ENCODE data around the gene TOR1A. TPM values are rescaled to one million over a fixed set of nuclear protein-coding genes. Genes with fewer than 3 reads are reported as not detected.

The TOR1A gene, protein sequence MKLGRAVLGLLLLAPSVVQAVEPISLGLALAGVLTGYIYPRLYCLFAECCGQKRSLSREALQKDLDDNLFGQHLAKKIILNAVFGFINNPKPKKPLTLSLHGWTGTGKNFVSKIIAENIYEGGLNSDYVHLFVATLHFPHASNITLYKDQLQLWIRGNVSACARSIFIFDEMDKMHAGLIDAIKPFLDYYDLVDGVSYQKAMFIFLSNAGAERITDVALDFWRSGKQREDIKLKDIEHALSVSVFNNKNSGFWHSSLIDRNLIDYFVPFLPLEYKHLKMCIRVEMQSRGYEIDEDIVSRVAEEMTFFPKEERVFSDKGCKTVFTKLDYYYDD
- total RNA-seq, result 54.6 and 55.1 TPM in 2 replicates

DNA sequence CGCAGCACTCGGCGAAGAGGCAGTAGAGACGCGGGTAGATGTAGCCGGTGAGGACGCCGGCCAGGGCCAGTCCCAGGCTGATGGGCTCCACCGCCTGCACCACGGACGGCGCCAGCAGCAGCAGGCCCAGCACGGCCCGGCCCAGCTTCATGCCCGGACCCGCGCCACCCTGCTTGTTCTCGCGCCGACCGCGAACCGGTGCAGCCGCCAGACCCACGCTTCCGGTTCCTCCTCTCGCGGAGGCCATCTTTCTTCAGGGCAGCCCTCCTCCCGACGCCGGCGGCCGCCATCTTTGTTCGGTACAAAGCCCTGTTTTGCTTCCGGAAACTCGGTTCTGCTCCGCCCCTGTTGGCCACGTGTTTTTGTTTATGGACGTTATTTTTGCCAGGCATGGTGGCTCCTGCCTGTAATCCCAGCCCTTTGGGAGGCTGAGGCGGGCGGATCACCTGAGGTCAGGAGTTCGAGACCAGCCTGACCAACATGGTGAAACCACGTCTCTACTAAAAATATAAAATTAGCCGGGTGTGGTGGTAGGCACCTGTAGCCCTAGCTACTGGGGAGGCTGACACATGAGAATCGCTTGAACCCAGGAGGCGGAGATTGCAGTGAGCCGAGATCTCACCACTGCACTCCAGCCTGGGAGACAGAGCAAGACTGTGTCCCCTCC is at the start of gene TOR1A:
Gene TOR1A, minus strand, starts transcription at position 202 of the 667 bp plus-strand sequence. Its CDS starts 51 bp downstream, at position 151.
- intact Hi-C loops (cut with micrococcal nuclease), result loop anchor here (1.0 to 5.0 kb wide), 4 partner anchors 11 to 61 kb away; partner anchors contain the start of genes C9orf78, TOR1B and USP20

DNA sequence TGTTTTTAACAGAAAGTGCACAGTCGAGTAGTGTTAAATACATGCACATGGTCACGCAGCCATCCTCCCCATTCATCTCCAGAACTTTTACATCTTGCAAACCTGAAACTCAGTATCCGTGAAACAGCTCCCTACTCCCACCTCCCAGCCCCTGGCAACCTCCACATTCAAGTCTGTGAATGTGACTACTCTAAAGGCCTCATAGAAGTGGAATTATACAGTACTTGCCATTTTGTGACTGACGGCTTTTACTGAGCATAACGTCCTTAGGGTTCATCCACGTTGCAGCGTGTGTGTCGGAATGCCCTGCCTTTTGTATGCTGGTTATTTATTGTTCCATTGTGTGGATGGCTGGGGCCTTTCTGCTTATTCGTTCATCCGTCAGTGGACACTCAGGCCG is 47.1 kb upstream of the TOR1A start:
- intact Hi-C loops (cut with micrococcal nuclease), result no loop called here

DNA sequence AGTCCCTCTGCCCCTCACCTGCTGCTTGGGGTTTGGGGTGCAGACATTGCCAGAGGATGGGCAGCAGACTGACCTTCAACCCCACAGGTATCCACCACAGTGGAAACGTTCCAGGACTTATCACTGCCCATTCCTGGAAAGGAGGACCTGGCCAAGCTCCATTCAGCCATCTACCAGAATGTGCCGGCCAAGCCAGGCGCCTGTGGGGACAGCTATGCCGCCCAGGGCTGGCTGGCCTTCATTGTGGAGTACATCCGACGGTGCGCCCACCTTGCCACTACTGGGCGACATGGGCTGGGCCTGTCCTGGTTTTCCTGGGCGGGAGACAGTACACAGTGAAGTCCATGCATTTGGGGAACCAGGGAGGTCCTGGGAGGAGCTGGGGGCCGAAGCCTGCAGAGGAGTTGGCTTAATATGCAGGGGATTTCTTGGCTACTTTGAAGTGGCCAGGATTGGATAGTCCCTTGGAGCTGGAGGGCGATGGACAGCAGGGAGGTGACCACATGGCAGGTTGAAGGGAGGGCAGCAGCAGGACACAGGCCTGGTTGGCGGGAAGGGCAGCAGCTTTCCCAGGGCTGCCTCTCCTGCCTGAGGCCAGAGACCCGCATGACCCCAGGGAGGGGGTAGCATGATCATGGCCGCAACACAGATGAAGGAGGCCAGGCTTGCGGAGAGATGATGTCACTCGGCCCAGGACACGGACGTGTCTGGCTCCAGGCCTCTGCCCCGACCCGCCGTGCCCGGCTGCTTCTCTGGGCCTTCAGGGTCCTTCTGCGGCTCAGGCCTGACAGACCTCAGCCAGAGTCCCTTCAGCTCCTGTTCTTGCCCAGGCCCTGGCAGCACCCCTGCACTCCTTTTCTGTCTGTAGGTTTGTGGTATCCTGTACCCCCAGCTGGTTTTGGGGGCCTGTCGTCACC is 45.9 kb upstream of the TOR1A start:
- intact Hi-C loops (cut with micrococcal nuclease), result loop anchor here (1.0 to 5.0 kb wide), 3 partner anchors 14 to 48 kb away; partner anchors contain the start of genes C9orf78, TOR1A and USP20

DNA sequence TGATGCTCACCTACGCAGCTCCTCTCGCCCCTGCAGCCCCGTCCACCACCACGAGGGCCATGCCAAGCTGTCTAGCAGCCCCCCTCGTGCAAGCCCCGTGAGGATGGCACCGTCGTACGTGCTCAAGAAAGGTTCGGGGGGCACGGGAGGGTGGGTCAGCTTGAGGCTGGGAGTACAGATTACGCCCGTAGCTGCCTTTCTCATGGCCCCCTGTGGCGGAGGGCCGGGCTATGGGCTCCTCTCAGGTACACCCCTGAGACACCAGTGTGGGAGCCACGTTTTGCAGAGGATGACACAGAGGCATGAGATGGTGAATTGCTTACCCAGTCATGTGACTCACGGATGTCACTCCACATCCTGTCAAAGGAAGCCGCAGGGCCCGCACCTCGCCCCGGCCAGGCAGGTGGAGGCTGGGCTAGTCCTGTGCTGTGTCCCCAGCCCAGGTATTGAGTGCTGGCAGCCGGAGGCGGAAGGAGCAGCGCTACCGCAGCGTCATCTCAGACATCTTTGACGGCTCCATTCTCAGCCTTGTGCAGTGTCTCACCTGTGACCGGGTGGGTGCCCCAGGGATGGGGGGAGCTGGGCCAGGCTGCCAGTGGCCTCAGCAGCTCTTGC is 45.0 kb upstream of the TOR1A start:
- intact Hi-C loops (cut with micrococcal nuclease), result loop anchor here (1.0 to 5.0 kb wide), 3 partner anchors 15 to 47 kb away; partner anchors contain the start of genes C9orf78, TOR1A and USP20

DNA sequence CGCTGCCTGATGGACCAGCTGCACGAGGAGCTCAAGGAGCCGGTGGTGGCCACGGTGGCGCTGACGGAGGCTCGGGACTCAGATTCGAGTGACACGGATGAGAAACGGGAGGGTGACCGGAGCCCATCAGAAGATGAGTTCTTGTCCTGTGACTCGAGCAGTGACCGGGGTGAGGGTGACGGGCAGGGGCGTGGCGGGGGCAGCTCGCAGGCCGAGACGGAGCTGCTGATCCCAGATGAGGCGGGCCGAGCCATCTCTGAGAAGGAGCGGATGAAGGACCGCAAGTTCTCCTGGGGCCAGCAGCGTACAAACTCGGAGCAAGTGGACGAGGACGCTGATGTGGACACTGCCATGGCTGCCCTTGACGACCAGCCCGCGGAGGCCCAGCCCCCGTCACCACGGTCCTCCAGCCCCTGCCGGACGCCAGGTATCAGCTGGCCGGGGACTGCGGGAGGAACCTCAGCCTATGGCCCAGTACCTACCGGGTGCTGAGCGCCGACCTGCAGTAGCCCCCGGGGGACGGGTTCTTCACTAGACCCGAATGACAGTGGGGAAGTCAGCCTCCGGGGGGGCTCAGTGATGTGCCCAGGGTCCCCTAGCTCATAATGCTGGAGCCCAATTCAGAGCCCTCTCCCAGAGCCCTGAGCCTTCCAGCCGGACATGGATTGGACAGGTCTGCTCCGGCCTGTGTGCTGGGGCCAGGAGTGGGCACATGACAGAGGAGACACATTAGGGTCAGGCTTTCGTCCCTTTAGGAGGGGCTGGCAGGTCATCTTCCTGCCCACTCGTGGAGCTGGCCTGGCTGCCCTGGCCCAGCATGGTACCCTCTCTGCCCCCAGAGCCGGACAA is 44.3 kb upstream of the TOR1A start:
- intact Hi-C loops (cut with micrococcal nuclease), result loop anchor here (5.0 kb wide), 1 partner anchor 46 kb away; the partner anchor contains the start of gene TOR1A

DNA sequence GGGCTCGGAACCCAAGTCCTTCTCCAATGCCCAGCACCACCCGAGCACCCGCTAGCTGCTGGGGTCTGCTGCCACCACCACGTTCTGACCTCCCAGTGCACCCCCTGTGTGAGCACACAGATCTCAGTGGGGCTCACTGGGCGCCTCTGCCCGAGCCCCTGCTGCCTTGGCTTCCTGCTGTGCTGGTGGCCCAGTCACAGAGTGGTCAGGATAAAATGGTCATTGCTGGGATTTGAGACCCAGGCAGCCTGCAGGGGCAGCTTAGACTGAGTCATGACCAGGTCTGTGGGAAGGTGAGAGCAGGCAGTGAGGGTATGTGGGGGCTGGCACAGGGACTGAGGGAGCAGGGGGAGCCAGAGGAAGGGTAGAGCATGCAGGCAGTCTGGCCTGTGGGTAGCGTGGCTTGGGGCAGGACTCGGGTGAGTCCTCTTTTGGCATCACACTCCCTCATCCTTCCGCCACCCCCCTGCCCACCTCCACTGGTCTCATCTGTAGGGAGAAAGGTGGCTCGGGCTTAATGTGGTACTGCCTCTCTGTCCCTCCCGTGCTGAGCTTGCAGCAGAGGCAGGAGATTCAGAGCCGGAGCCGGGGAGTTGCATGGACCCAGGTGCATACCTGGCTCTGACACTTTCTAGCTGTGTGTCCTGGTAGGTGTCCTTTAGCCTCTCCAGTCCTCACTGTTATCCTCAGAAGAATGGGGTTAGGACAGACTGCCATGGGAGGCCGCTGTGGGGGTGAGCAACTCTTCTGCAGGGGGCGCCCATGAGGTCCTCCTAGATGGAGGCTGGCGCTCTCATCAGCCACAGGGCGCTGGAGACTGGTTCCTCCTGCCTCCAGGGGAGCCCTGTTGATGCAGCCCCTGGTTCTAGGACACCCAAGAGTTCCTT is 43.4 kb upstream of the TOR1A start:
- intact Hi-C loops (cut with micrococcal nuclease), result loop anchor here (5.0 kb wide), 1 partner anchor 45 kb away; the partner anchor contains the start of gene TOR1A

DNA sequence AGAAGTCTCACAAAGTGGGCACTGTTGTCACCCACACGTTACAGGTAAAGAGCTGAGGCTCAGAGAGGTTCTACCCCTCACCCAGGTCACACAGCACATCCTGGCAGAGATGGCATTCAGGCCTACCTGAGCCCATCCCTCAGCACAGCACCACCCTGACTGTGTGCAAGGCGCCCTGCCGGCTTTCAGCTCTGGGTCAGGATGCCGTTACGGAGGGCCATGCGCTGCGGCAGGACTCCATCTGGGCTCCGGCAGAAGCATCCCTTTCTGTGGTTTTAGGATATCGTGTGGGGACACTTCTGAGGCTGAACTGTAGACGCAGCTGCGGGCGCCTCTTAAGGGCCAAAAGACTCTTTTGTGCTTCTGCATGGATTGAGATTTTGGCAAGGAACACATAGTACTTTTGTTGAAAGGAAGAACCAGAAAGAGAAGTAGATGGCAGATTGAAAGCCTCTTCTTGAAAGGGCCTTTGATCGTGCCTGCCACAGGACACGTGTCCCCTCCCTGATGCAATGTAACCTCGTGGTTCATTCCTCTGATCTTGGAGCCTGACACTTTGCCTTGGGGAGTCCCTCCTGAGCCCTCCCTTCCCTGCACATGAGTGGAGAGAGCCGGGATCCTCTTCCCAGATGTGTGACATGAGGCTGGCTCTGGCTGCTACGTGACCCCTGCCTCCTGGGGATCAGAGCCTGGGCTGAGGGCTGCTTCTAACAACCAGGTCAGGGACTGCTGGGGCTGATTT is 42.6 kb upstream of the TOR1A start:
- intact Hi-C loops (cut with micrococcal nuclease), result loop anchor here (5.0 kb wide), 1 partner anchor 44 kb away; the partner anchor contains the start of gene TOR1A

DNA sequence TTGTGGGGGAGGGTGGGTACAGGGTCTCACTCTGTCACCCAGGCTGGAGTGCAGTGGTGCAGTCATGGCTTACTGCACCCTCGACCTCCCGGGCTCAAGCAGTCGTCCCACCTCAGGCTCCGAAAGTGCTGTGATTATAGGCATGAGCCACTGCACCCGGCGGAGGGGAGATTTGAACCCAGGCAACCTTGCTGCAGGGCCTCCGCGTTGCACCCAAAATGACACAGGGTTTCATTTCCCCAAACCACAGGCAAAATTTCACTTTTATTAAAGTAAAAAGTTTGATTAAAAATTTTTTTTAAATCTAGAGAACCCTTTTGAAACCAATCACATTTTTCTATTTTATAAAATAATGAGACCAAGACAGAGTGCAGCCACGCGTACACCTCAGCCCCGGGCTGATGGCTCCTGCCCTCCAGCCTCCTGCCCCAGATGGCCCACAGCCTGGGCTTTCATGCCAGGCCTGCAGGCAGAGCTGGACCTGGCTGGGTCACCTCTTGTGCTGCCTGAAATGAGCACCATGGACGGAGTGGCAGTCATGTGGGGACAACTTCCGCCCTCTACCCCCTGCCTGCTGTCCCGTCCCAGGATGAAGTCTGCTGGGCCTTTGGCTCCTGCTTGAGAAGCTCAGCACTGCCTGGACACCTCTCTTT is 41.9 kb upstream of the TOR1A start:
- intact Hi-C loops (cut with micrococcal nuclease), result loop anchor here (5.0 kb wide), 1 partner anchor 43 kb away; the partner anchor contains the start of gene TOR1A

DNA sequence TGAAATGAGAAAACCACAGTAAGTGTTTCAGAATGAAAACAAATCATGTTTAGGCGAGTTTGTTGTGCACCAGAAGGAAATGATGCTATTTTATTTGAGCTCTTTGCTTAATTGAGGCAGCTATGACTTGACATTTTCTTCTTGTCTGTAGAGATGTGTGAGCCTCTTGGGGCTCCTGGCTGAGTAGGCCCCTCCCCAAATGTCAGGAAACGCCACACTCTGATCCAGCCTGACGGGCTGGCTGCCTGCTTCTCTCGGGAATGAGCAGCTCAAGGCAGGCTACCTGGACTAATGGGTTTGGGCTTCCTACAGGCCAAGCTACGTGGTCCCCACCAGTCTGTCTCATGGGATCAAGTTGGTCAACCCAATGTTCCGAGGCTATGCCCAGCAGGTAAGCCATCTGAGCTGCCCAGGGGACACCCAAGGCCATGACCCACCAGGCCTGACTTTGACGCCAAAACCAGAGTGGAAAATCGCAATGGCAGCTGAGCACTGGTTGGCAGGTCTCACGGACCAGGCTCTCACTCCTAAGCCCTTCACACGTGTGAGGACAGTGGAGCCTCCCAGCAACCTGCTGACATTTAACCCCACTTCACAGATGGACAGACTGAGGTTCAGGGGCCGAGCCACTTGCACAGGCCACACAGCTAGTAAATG is 41.2 kb upstream of the TOR1A start:
- intact Hi-C loops (cut with micrococcal nuclease), result loop anchor here (5.0 kb wide), 1 partner anchor 43 kb away; the partner anchor contains the start of gene TOR1A

DNA sequence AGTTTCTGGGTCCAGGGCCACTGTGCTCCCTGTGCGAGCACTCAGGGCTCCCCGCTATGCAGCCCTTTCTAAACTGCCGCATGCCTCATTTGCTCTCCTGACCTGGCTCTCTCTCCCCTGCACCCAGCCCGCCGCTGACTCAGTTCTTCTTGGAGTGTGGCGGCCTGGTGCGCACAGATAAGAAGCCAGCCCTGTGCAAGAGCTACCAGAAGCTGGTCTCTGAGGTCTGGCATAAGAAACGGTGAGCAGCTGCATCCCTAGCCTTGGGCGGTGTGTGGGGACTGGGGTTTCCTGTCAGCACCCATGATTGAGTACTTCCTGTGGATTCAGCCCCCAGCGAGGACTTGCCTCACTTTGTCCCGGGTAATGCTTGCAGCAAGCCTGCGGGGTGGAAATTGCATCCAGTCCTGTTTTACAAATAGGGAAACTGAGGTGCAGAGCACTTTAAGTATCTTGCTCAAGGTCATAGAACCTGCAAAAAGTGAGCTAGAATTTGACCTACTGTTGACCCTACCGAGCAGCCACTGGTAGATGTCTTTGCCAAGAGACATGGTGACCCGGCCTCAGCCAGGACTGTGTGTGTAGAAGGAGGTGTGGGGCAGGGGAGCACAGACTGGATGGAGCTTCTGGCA is 39.2 kb upstream of the TOR1A start:
- intact Hi-C loops (cut with micrococcal nuclease), result loop anchor here (2.0 kb wide), 1 partner anchor 28 kb away; the partner anchor contains the start of genes C9orf78 and USP20

DNA sequence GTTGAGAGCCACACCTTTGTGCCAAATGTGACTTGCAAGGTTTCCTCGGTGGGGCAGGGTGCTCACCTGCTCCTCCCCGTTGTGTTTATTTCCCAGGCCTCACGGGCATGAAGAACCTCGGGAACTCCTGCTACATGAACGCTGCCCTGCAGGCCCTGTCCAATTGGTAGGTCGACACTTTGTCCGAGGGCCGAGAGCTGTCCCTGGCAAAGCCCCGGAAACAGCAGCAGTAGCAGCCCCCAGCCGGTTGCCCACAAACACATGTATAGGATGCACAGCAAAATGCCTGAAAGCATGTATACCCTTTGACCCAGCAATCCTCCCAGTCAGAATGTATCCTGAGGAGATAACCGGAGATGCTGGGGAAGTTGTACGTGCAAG is 37.5 kb upstream of the TOR1A start:
- intact Hi-C loops (cut with micrococcal nuclease), result no loop called here

DNA sequence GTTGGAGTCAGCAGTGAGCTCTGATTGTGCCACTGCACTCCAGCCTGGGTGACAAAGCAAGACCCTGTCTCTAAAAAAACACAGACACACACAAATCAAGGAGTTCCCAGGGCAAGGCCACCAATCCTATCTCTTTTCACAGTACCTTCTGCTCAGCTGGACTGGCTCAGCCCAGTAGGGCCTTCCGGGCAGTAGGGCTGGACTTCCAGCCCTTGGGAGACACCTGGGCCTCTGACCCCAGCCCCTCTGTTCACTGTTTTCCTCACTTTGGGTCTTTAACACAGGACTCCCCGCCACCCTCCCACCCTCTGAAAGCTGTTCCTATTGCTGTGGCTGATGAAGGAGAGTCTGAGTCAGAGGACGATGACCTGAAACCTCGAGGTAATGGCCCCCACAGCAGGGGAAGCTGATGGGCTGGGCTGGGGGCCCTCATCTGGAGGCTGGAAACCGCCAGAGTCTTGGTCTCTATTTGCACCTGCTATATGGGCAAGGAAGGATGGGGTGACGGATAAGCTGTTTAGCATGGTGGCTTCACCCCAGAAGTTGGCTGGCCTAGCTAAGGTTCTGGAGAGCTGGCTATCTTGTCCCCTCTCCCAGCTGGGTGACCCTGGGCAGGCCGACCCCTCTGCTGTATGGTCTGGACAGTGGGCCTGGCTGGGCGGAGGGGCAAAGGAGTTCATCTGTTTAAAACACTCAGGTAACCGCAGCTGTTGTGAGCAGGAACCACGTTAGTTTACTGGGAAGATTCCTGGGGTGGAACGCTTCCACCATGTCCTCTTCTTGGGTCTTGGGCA is 36.9 kb upstream of the TOR1A start:
- intact Hi-C loops (cut with micrococcal nuclease), result no loop called here

DNA sequence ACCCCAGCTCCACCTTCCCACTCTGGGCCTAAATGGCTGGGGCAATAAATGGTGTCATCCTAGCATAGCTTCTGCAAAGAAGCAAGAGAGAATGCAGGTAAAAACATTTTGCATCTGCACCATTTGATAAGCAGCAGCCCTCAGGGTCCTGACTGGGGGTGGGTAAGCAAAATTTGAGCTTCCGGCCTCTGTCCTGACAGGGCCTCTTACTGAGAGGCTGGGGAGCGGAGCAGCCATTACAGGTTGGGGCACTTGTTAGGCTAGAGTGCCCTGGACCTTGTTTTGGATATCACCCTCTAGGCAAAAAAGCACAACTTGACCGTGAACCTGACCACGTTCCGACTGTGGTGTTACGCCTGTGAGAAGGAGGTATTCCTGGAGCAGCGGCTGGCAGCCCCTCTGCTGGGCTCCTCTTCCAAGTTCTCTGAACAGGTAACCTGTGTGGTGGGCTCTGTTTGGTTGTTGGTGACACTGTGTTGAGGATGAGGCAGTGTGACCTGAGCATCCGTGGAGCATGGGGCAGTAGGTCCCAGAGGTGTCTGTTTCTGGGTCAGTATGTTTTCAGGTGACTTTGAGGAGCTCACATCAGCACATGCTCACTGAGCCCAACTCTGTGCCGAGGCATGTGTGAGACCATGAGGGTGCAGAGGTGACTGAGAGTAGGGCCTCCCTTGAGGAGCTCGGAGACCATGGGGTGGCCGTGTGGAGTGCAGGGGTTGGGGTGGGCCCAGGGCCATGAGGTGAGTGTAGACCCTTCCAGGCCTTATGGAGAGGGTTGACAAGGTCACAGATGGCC is 34.4 kb upstream of the TOR1A start:
- intact Hi-C loops (cut with micrococcal nuclease), result no loop called here

DNA sequence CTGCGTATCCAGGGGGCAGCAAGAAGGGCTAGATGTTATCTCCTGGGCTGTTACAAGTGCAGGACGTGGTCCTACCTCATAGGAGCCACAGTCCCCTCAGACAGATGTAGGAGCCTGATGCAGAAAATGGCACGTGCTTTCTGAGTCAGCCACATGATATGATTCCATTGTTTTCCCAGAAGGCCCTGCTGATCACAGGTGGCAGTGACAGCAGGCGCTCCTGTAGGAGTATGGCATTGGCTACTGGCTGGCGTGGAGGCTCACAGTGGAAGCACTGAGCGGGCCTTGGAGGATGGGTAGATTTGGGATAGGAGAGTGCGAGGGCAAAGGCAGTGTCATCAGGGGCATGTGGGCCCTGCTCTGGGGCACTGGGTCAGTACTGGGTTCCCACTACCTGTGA is 33.3 kb upstream of the TOR1A start:
- intact Hi-C loops (cut with micrococcal nuclease), result no loop called here
